Stomach smooth muscle (tissue), 2 donors: Measurements from ENCODE around the gene LEKR1.

Experiments used
- H3K27ac ChIP-seq: one replicate; pipeline ENCODE4 v1.7.0; 2013; ENCODE audit warnings: mild to moderate bottlenecking, low read length, inconsistent platforms
- H3K27me3 ChIP-seq, 2 donors: one replicate each; pipeline ENCODE4 v1.7.0; 2013; ENCODE audit warnings: low read length in 2 of 2; ENCODE audit not compliant: insufficient read depth in 2 of 2, control insufficient read depth in 1 of 2
- H3K36me3 ChIP-seq, 2 donors: one replicate each; pipeline ENCODE4 v1.7.0; 2013; ENCODE audit warnings: low read length in 2 of 2; ENCODE audit not compliant: control insufficient read depth in 2 of 2, insufficient read depth in 2 of 2
- H3K4me1 ChIP-seq: one replicate; pipeline ENCODE4 v1.7.0; 2013; ENCODE audit warnings: low read length; ENCODE audit not compliant: control insufficient read depth, insufficient read depth
- H3K4me3 ChIP-seq, 2 donors: one replicate each; pipeline ENCODE4 v1.7.0; 2013; ENCODE audit warnings: low read length in 2 of 2
- H3K9ac ChIP-seq, 2 donors: one replicate each; pipeline ENCODE4 v1.7.0; 2013; ENCODE audit warnings: low read length in 2 of 2, mild to moderate bottlenecking in 1 of 2
- H3K9me3 ChIP-seq, 2 donors: one replicate each; pipeline ENCODE4 v1.7.0; 2013; ENCODE audit warnings: low read length in 2 of 2; ENCODE audit not compliant: control insufficient read depth in 2 of 2
- donor health status: healthy.
- donor health status: Pancreatic carcinoma.

Gene LEKR1

DNA sequence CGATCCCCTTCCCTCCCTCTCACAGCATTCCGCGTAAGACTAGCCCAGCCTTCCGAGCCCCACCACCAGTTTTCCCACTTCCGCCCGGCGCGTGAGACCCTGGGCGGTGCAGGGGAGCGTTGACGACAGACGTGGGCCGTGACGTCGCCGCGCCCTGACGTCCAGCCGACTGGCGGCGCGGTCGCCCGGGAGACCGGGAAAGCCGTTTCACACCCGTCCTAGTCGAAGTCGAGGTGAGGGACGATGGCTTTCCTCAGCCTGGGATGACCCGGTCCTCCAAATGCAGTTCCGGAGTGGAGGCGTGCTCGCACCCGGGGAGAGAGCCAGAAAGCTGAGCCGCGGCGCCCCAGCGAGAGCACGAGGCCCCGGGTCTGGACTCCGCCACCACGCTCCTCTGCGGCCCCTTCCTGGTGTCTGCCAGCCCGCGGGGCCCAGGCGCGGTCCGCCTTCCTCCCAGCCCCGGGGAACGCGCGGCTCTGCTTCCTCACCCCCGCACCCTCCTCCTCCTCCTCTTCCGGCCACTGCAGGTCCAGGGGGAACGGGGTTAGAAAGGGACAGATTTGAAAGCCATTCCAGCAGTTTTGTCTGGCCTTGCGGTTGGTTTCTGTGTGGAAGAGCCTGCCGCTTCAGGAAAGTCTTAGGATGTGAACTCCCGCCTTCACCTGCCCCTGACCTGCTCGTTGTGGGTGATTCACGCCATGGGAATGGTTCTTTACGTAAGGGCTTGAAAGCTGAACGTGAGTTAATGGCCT, at the start of gene LEKR1:
Gene LEKR1, plus strand, starts transcription at position 210 of the 752 bp plus-strand sequence. CDS start 2,977 bp downstream, outside the sequence.
- Histone ChIP-seq H3K4me1 (peaks cover 5% of the 10 kb centered on the region), H3K4me3 (peak within 1 kb of the TSS; percentile 85 to 93), H3K9ac (peak within 1 kb of the TSS; percentile 60 to 90), H3K27me3 (no peaks in the 10 kb centered on the region), H3K36me3 (no peaks in the 10 kb centered on the region), H3K9me3 (no peaks in the 10 kb centered on the region), H3K27ac (peak within 1 kb of the TSS; percentile 82)

DNA sequence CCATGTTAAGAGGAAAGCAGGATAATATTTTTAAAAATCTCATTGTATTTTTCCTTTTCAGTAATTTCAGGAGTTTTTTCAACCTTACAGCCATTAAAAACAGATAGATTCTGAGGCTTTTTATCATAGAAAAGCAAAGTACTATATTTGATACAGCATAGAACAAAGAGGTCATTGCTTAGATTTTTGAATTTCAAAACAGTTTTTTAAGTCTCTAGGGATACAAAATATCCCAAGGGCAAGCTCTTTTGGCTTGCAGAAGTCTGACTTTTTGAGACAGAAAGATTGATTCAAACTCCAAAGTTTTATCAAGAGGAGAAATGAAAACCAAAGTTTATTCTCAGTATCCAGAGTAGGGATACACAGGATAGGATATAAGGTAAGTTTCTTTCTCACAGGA, 49.3 kb upstream of the LEKR1 start:
- Histone ChIP-seq H3K9me3 (no peaks in the 10 kb centered on the region), H3K9ac (no peak overlapping the region), H3K27ac (no peak overlapping the region), H3K27me3 (no peaks in the 10 kb centered on the region), H3K4me1 (no peaks in the 10 kb centered on the region), H3K4me3 (no peak overlapping the region), H3K36me3 (no peaks in the 10 kb centered on the region)

DNA sequence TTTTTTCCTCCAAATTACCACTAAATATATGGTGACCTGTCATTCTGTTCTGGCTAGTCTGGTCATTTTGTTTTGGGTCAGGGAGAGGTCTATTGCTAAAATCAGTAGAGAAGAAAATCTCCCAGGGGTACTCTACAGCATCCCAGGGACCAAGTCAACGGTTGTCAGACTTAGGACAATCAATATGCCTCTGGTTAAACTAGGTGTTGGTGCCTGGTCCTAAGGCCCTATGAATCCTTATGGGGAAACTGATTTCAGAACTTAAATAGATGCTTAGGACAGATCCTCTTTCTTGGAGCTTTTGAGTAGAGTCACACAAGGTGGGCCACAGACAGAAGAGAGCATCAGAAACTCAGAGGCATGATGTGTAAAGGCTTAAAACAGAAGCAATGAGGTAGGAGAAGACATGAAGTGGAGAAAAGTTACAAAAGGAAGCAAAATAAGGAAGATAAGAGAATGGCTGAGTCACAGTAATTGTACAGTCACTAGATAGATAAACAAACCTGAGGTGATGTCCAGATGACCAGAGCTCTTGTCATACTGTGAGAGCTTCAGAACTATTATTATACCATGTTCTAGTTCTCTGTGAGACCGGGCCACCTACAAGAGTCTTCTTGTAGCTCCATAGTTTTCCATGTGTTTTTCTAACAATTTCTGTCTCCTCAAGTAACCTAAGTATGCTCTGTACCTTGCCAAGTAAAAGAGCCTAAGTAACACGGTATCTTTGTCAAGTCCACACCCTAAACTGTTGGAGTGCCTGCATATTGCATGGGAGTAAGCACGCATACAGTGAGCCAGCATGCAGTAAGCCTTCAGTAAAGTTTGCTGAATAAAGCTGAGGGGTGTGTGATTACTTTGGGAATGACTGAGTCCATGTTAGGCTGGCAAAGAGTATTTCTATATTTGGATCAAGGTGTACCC, 44.6 kb upstream of the LEKR1 start:
- Histone ChIP-seq H3K4me1 (no peaks in the 10 kb centered on the region), H3K9ac (no peak overlapping the region), H3K4me3 (no peak overlapping the region), H3K27me3 (no peaks in the 10 kb centered on the region), H3K9me3 (no peaks in the 10 kb centered on the region), H3K36me3 (no peaks in the 10 kb centered on the region), H3K27ac (no peak overlapping the region)

DNA sequence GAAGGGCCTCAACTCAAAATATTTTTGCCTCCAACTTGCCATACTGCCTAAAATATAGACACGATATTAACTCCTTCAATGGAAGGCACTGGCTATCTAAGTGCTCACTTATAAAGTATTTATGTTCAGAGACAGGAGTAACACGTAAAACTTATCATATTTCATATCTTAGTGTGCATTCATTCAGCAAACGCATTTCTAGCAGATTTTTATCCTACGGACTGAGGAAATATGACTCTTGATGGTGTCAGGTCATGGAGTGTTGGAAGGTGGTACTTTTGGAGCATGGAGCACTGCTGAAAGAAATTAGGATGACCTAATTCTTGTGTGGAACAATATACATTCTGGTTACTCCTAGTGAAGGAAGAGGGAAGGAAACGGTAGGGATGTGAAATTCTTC, 43.8 kb upstream of the LEKR1 start:
- H3K4me3 ChIP-seq: no peak overlapping the region
- H3K9ac ChIP-seq: no peak overlapping the region
- H3K27ac ChIP-seq: no peak overlapping the region
- H3K4me1 ChIP-seq: no peaks in the 10 kb centered on the region
- no peaks in the 10 kb centered on the region for H3K36me3 ChIP-seq
- no peaks in the 10 kb centered on the region for H3K9me3 ChIP-seq
- no peaks in the 10 kb centered on the region for H3K27me3 ChIP-seq

DNA sequence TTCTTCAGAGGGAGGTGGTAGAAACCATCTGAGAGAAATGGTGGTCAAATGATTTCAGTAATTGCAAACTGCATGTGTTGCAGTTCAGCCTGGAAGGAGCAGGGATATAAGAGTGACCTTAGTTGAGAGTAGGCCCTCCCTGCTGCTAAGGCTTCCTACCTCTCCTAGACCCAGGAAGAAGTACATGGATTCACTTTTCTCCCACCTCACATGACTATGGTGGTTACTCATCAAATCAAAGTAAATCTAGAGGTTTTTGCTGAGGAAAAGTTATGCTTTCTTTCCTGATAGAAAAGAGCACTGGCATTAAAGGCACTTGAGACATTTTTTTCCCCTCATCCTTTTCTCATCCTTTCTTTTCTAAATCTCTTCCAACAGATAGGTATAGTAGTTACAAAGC, 43.2 kb upstream of the LEKR1 start:
- Histone ChIP-seq H3K9ac (no peak overlapping the region), H3K9me3 (no peaks in the 10 kb centered on the region), H3K27ac (no peak overlapping the region), H3K4me3 (no peak overlapping the region), H3K27me3 (no peaks in the 10 kb centered on the region), H3K36me3 (no peaks in the 10 kb centered on the region), H3K4me1 (no peaks in the 10 kb centered on the region)

DNA sequence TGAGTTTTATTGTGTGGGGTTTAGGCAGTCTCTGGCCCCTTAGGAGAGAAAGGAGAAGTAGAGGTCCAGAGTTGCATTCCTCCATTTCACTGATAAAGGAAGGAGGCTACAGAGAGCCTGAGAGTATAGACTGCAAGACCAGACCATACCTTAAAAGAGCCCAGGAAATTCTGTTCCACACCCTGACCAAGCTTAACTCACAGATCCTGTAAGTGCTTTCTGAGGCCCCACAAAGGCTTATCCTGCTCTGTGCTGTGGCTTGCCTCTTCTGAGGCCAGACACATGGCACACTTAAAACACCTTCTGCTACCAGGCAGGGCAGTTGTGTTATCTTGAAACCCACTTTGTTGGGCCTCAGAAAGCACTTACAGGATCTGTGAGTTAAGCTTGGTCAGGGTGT, 39.2 kb upstream of the LEKR1 start:
- H3K9me3 ChIP-seq: no peaks in the 10 kb centered on the region
- no peak overlapping the region for H3K27ac ChIP-seq
- no peak overlapping the region for H3K4me3 ChIP-seq
- no peaks in the 10 kb centered on the region for H3K4me1 ChIP-seq
- no peak overlapping the region for H3K9ac ChIP-seq
- H3K27me3 ChIP-seq: no peaks in the 10 kb centered on the region
- no peaks in the 10 kb centered on the region for H3K36me3 ChIP-seq

DNA sequence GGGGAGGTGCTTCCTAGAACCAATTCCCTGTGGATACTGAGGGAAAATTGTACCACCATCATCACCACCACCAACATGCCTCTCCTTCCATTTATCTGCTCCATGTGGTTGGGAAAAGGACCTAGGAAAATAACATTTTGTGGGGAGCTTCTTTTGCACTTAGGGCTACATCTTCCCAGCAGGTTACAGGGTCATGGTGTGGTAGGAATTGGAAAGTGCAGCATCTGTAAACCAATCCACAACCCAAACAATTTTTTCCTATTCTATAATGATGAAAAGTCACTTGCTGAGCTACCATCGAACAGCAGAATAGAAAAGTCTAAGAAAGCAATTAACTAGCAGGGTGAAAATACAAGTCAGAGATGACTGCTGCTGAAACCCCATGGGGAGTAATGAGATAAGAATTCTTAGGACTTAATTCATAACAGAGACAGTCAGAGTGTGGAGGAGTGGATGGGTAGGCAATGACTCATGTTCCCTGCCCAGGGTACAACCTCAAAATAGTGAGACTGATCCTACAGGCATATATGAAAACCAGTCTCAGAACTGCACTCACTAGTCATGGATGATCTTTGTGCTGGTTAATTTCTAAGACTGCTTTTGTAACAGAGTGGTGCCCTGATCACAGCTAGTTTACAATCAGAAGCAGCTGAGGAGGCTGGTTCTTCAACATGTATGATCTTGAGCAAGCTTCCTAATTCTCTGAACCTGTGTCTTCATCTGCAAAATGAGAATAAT, 38.1 kb upstream of the LEKR1 start:
- Histone ChIP-seq H3K4me3 (no peak overlapping the region), H3K9me3 (no peaks in the 10 kb centered on the region), H3K4me1 (no peaks in the 10 kb centered on the region), H3K36me3 (no peaks in the 10 kb centered on the region), H3K27ac (no peak overlapping the region), H3K27me3 (no peaks in the 10 kb centered on the region), H3K9ac (no peak overlapping the region)

DNA sequence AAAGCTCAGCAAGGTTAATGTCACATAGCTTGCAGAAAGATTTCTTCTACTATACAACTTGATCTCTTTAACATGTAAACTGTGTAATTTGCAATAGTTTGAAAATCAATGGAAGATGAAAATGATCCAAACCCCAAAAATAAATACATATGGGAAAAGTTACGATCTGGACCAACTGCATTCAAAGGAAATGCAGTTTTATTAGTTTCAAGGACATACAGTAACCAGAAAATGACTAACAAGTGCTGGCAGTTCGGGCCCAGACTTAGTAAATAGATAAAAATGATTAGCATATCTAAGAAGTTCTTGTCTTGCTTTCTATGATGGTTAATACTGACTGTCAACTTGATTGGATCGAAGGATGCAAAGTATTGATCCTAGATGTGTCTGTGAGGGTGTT, 37.3 kb upstream of the LEKR1 start:
- H3K4me3 ChIP-seq: no peak overlapping the region
- no peak overlapping the region for H3K9ac ChIP-seq
- no peaks in the 10 kb centered on the region for H3K9me3 ChIP-seq
- H3K27ac ChIP-seq: no peak overlapping the region
- H3K27me3 ChIP-seq: no peaks in the 10 kb centered on the region
- H3K36me3 ChIP-seq: no peaks in the 10 kb centered on the region
- no peaks in the 10 kb centered on the region for H3K4me1 ChIP-seq

DNA sequence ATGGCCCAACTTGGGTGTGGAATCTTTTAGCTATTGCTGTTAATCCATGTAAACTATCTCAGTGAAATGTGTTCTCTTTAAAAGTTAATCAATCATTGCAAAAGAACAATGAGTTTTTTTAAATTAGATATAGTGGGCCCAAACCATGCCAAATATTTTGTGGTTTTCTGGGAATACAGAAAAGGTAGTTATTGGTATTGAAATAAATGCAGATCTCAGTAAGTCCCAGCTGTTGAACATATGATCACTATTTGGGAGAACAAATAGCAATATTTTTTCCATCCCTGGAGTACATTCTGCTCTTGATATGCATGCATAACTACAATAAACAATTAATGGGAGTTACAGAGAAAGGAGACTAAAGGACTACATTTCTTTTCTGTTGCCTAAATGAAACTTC, 36.0 kb upstream of the LEKR1 start:
- no peak overlapping the region for H3K9ac ChIP-seq
- H3K36me3 ChIP-seq: no peaks in the 10 kb centered on the region
- no peaks in the 10 kb centered on the region for H3K9me3 ChIP-seq
- H3K27me3 ChIP-seq: no peaks in the 10 kb centered on the region
- H3K4me3 ChIP-seq: no peak overlapping the region
- H3K4me1 ChIP-seq: no peaks in the 10 kb centered on the region
- no peak overlapping the region for H3K27ac ChIP-seq

DNA sequence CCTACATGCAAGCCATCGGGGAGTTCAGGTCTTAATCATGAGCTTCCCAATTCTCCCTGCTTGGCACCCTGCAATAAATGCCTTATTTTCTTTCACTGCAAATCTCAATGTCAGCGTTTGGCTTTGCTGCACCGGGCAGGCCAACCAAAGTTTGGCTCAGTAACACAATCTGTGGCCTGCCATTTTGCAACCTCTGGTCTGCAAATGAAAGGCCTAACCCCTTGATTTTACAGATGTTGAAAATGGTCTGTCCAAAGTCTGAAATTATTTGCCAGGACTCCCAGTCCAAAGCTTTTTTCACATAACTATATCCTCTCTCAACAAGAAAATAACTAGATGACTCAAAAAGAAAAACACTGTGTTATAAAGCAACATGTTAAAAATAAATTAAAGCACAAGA, 34.0 kb upstream of the LEKR1 start:
- Histone ChIP-seq H3K27ac (no peak overlapping the region), H3K27me3 (no peaks in the 10 kb centered on the region), H3K4me1 (no peaks in the 10 kb centered on the region), H3K9me3 (no peaks in the 10 kb centered on the region), H3K9ac (no peak overlapping the region), H3K36me3 (no peaks in the 10 kb centered on the region), H3K4me3 (no peak overlapping the region)
